K562 (cell line): Measurements from ENCODE around the gene LYPD5.

Experiments
- ATF6 ChIP-seq: sonication (generic); formaldehyde crosslinking; IDR thresholded peaks from 2 replicates; pipeline ENCODE4 v1.4.0; 2020; ENCODE audit warnings: mild to moderate bottlenecking, missing genetic modification reagents
- CTCF ChIP-seq, 3 experiments: IDR thresholded peaks in 2 of 3; conservative IDR thresholded peaks in 1 of 3; 2 replicates each; pipeline ENCODE4 v1.5.1; 2011 to 2012; ENCODE audit warnings: low read length in 3 of 3, mild to moderate bottlenecking in 3 of 3, control low read depth in 2 of 3, improper control_type of control experiment in 1 of 3, inconsistent platforms in 1 of 3, low read depth in 1 of 3, mixed read lengths in 1 of 3, moderate library complexity in 1 of 3; ENCODE audit not compliant: insufficient read depth in 2 of 3
- FOS ChIP-seq: IDR thresholded peaks from 3 replicates; pipeline ENCODE4 v1.6.1; 2011; ENCODE audit not compliant: insufficient read length; ENCODE audit errors: extremely low read depth
- FOXP1 ChIP-seq: sonication (generic); formaldehyde crosslinking; IDR thresholded peaks from 2 replicates; pipeline ENCODE4 v1.8.0; 2022; ENCODE audit warnings: mild to moderate bottlenecking, missing genetic modification reagents
- GMEB1 ChIP-seq: fragments of 250-450 bp; sonication (Bioruptor Pico); IDR thresholded peaks from 2 replicates; pipeline ENCODE4 v1.4.0; 2020; ENCODE audit warnings: mild to moderate bottlenecking
- HCFC1 ChIP-seq: IDR thresholded peaks from 2 replicates; pipeline ENCODE4 v1.6.1; 2012; ENCODE audit warnings: low read depth, low read length, improper control_type of control experiment
- HMGN3 ChIP-seq: IDR thresholded peaks from 2 replicates; pipeline ENCODE4 v1.6.1; 2011; ENCODE audit warnings: borderline replicate concordance, low read depth, mild to moderate bottlenecking, mixed read lengths, low read length; ENCODE audit not compliant: insufficient read length; ENCODE audit errors: extremely low read depth
- JUN ChIP-seq, 2 experiments: sonication (generic) in 1 of 2; formaldehyde crosslinking in 1 of 2; IDR thresholded peaks; 2 replicates each; pipeline versions ENCODE4 v1.6.1 to v1.8.0; 2012 to 2022; ENCODE audit warnings: borderline replicate concordance in 2 of 2, mild to moderate bottlenecking in 2 of 2, improper control_type of control experiment in 1 of 2, low read depth in 1 of 2, low read length in 1 of 2, missing genetic modification reagents in 1 of 2
- KHSRP ChIP-seq: fragments of 450-650 bp; IDR thresholded peaks from 2 replicates; pipeline ENCODE4 v1.6.1; 2017
- MAX ChIP-seq: sonication (generic); formaldehyde crosslinking; IDR thresholded peaks from 2 replicates; pipeline ENCODE4 v1.9.0; 2022; ENCODE audit warnings: mild to moderate bottlenecking, missing genetic modification reagents
- SMARCA4 ChIP-seq: fragments of 450-650 bp; IDR thresholded peaks from 2 replicates; pipeline ENCODE4 v1.6.1; 2016
- SRF ChIP-seq, 2 experiments: fragments of 250-450, 450-650 bp in 1 of 2; sonication (Bioruptor Pico) in 1 of 2; sonication (generic) in 1 of 2; formaldehyde crosslinking; IDR thresholded peaks; 2 replicates each; pipeline versions ENCODE4 v1.5.0 to v1.5.1; 2020 to 2022; ENCODE audit warnings: mild to moderate bottlenecking in 1 of 2, missing genetic modification reagents in 1 of 2
- ZNF586 ChIP-seq: fragments of 450-650 bp; formaldehyde crosslinking; conservative IDR thresholded peaks from 2 replicates; pipeline ENCODE4 v1.4.0; 2020; ENCODE audit warnings: mild to moderate bottlenecking, moderate library complexity

- TF ChIP-seq FOS (no peak), HCFC1 (no peak), HMGN3 (no peak), ATF6 (CRISPR knock-in tag) (no peak), FOXP1 (CRISPR knock-in tag) (no peak), CTCF (IDR thresholded peaks at IDR 0.05 in 2 of 3, conservative IDR thresholded peaks at IDR 0.05 in 1 of 3; ENCODE audit: insufficient read depth in 2 of 3, low read depth in 1 of 3, low read length in 3 of 3) (no peak), KHSRP (no peak), JUN (IDR thresholded peaks at IDR 0.05; ENCODE audit: borderline replicate concordance, low read depth, low read length) (no peak), JUN (CRISPR knock-in tag; IDR thresholded peaks at IDR 0.05; ENCODE audit: borderline replicate concordance) (no peak), GMEB1 (CRISPR knock-in tag) (no peak), ZNF586 (no peak), MAX (no peak), SMARCA4 (no peak), SRF (CRISPR knock-in tag; IDR thresholded peaks at IDR 0.05) (no peak)
Observed at GRCh38 chr19:43839139-43839538, 36.9 kb upstream of the LYPD5 start.
